UCSD-AML1 (cell line): Measurements from ENCODE around the gene HOXB8.

ENCODE experiments used
- DNase-seq: peaks from one replicate; lab custom pipeline; 2025; ENCODE audit not compliant: unreplicated experiment; lab: John Stamatoyannopoulos, UW

Gene HOXB8

GRCh38 chr17:48610282-48611211 lies 4.5 kb downstream of the HOXB8 start, which contains the start of gene HOXB7:
TSS of gene HOXB7 (minus strand) at chr17:48611017. CDS start at chr17:48610918, 99 bp downstream.
- no peak for DNase-seq

DNA sequence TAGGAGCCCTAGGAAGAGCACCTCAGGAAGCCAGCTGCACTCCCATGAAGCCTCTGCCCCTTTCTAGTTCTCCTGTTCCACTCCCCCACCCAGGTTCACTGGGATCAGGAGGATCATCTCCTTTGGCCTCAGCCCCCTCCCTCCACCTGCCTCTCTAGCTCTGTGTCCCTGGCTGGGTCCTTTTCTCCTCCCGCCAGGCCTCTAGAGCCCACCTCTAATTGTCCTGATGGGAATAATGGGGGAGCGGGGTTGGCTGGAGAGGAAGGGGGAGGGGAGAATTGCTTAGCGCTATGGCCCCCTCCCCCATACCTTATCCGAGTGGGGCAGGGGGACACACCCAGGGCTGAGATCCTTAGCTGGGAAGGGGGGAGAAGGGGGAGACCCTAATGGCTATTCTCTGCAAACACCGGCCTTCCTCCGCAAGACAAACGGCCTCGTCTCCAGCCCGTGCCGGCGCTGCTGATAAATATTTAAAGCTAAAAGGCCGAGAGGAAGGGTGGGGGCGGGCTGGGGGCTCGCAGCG lies 5.3 kb downstream of the HOXB8 start:
- DNase-seq = no peak

- DNase-seq = no peak
Measured at GRCh38 chr17:48609033-48609432, 6.1 kb downstream of the HOXB8 start.

GRCh38 chr17:48608494-48608834 lies 6.6 kb downstream of the HOXB8 start:
- DNase-seq = no peak

GRCh38 chr17:48606892-48607614 lies 8.0 kb downstream of the HOXB8 start:
- no peak for DNase-seq

DNA sequence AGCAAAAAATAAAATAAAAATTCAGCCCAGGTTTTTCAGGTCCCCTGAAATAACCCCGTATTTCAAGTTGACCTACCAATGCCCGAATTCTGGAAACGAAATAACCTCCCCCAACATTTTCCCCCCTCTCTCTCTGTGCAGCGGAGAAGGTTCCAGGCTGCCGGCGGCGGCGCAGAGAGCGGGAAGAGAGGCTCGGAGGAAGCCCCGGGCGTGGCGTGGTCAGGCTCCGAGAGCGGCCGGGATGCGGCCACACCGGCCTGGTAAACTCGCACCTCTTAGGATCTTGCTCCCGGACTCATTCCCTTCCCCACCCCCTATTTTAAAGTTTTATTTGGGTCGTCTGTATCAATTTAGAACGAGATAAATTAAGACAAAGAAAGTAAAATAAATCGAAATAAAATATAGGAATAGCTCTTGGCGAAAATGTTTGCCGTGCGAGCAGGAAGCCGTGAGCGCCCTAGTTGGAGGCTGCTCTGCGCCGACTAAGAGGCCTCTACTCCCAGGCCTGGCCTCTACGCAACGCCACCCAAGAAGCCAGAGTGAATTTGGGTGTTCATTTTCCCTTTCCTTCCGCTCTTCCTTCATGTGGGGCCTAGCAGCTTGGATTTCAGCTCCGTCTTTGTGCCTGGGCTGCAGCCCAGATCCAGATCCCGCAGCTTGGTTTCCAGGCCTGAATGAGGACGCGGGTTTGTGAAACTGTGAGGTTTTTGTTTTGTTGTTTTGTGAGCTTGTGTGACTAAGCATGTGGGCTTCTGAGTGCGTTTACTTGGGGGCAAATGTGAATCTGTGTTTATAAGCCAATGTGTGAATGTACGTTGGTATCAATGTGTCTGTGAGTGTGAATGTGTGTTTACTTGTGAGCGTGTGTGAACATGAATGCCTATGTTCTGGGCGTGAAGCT lies 8.9 kb downstream of the HOXB8 start:
- no peak for DNase-seq

- DNase-seq = no peak
Measured at GRCh38 chr17:48605409-48605919, 9.6 kb downstream of the HOXB8 start.

DNA sequence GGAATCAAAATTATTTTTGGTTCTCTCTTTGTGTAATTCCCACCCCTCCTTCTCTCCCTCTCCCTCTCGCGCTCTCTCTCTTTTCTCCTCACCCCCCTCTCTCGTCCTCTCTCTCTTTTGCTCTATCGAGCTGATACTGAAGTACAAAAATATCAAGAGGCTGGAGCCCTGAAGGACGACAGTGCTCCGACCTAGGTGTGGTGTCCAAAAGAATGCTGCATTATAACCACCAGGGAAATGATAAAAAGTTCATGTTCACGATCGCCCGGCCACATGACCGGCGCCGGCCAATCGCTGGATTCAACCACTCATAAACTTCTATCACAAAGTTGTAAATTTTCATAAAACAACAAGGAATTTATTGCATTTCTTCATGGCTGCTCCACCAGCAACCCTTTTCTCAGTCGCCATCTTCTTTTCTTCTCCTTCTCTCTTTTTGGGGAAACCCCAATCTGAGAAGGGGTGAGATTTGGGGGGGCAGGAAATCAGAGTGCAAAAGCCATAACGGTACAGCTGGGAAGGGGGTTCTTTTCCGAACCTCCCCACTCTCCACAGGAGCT lies 10.2 kb downstream of the HOXB8 start, which contains the start of gene HOXB6:
Gene HOXB6, minus strand, starts transcription at position 217 of the 560 bp plus-strand sequence. CDS start 6,836 bp downstream, outside the sequence.
- no peak for DNase-seq

DNA sequence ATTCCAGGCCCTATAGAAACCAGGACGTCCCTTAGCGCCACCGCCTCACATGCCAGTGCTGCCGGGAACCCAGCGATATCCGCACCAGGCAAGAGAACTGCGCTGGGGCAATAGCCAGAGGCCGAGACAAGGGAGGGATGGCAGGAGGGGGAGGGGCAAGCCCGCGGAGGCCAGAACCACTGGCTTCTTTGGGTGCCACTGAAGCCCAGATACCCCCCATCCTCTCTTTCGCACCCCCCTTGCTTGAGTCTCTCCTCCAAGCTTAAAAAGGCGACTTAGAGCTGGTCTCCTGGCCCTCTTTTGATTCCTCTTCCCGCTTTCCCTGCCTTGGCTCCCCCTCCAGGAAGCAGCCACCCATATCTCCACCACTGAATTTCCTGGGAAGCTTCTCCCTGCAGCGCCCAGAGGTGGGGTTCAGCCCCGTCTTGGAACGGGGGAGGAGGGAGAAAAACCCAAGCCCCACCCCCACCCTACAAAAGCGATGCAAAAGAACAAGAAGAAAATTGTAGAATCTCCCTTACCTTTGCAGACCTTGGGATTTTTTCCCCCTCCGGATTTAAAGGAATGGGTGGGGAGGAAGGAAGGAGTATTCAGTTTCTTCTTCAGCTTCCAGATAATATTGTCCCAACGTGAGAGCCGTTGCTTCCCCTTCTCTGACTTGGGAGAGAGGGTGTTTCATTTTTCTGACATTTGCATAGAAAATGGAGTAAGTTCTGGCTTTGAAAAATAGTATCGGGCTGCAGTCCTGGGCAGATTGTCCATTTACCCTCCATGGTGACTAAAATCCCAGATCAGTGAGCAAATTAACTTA lies 10.9 kb downstream of the HOXB8 start:
- no peak for DNase-seq

- DNase-seq = no peak
Measured at GRCh38 chr17:48601539-48602425, 13.3 kb downstream of the HOXB8 start.

- no peak for DNase-seq
Measured at GRCh38 chr17:48601207-48601538, 13.9 kb downstream of the HOXB8 start.

DNA sequence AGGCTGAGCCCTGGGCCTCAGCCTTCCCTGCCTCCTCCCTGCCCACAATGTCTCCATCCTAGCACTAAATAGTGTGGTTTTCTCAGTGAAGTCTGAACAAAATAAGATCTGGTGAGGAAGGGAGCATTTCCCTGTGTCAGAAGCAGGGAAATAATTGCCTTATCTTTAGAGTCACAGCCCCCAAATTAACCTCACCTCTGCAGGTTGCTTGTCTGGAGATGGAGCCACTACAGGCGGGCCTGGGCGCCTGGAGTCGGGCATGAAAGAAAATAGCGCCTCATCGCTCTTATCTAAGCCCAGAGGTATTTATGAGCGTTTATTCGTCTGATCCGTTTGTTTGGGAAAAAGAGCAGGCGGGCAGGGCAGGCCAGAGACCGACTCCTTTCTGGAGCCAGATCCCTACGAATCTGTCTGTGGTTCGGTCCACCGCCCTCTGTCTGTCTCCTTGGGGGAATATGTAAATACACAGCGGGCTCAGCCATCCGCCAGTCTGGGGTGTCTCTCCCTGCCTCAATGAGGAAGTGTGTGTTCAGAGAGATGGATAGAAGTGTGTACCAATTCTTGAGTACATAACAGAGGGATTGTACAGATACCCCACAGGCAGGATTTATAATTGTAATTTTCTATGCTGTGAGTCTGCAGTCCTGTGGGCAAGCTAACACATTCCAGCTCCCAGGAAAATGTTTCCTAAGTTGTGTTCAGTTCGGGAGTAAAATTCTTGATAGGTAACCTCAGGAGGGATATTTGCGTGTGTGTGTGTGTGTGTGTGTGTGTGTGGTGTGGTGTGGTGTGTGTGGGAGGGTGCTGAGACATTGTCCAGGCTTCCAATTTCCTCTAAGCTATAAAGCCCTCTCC lies 14.6 kb downstream of the HOXB8 start:
- no peak for DNase-seq

- DNase-seq = no peak
Measured at GRCh38 chr17:48599354-48599753, 15.7 kb downstream of the HOXB8 start.

DNA sequence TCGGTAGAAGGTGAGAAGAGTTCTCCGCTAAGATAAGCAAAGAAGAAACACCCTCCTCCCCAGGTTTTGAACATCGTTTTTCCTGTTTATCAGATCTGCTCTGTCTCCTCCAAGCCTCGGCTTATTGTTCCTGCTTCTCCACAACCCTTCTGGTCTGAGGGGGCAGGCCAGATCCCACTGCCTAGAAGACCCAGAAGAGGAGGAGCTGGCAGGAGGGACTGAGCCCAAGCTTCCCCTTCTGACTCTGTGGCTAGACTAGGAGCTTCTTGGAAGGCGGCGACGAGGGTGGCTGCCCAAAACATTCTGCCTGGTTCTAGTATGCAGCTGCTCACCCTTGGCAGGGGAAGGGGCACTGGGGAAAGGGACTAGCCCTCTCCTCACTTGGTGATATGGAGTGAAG lies 16.4 kb downstream of the HOXB8 start:
- no peak for DNase-seq

- peak; percentile 65 for DNase-seq
Measured at GRCh38 chr17:48597778-48598631, 17.1 kb downstream of the HOXB8 start.

- DNase-seq = no peak
Measured at GRCh38 chr17:48597528-48597777, 17.6 kb downstream of the HOXB8 start.
